Measurements from ENCODE around the gene CFAP46.
"Not testable (repeated sequence)": the region's sequence is repeated elsewhere in the genome, so short reads cannot be mapped to it uniquely, and the experiment has no call there.

Gene CFAP46

DNA sequence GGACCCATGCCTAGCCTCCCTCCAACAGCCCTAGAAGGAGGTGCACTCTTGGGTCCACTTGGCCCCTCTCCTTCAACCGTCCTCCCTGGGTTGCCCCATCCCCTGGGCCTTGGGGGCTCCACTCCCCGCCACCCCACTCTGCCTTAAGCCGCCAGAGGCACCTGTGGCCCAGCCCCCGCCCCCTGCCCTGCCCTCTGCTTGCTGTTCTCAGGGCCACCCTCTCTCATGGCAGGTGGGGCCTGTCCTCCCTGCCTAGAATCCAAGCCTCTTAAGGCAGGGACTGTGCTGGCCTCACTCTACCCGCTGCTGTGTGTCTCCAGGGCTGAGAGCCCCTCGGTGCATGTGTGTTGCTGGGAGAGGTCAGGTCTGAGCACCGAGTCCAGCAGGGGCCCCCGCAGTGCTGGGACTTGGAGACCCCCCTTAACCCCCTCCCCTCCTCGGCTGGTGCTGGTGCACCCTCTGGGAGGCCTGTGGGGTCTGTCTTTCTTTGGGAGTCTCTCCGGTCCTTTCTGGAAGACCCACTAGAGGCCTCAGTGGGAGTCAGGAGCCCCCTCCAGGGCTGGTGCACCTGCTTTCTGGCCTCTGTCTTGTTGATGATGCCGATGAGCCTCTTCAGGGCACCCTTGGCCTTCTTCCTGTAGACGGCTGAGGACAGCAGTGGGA is 43.8 kb downstream of the CFAP46 start:
- no peak for DNase-seq

GRCh38 chr10:132897516-132898381 is 44.6 kb downstream of the CFAP46 start:
- no peak for DNase-seq

GRCh38 chr10:132893786-132894185 is 48.6 kb downstream of the CFAP46 start:
- peak; percentile 8 for DNase-seq

DNA sequence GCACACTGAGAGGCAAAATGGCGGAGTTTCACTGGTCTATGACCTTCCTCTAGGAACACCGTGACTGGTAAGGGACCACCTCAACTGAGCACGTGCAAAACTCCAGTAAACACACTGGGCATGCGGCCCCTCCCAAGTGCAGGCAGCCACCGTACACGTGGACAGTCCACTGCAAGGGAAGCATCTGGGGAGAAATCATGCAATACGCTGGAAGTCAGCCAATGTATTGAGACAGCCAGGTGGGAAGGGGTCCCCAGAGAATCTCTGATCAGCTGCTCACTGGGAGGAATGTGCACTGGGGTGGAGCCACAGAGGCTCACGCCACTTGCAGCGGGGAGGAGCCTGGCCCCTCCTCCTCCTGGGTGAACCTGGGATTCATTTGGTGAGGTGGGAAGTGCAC is 49.3 kb downstream of the CFAP46 start:
- DNase-seq: no peak

- no peak for DNase-seq
These were observed 50.4 kb downstream of the CFAP46 start for GRCh38 chr10:132892004-132892403.

DNA sequence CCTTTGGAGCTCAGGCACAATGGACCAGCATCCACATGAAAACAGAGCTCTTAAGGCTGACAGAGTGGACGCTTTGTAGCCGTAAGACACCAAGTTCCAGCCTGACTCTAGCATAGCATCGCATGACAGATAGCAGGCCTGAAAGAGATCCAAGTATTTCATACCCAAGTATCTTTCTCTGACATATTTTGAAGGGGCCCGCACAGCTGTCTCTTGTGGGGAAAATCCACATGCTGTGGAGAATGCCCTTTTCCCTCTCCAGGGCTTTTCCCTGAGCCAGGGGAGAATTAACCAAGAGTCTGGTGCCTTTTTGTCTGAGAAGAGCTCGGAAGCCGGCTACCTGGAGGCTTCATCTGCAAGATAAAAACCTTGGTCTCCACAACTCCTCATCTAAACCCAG is 51.0 kb downstream of the CFAP46 start:
- DNase-seq: no peak

GRCh38 chr10:132890301-132890700 is 52.1 kb downstream of the CFAP46 start:
- DNase-seq: no peak

- DNase-seq: no peak
These were observed 52.8 kb downstream of the CFAP46 start for GRCh38 chr10:132889556-132889955.

DNA sequence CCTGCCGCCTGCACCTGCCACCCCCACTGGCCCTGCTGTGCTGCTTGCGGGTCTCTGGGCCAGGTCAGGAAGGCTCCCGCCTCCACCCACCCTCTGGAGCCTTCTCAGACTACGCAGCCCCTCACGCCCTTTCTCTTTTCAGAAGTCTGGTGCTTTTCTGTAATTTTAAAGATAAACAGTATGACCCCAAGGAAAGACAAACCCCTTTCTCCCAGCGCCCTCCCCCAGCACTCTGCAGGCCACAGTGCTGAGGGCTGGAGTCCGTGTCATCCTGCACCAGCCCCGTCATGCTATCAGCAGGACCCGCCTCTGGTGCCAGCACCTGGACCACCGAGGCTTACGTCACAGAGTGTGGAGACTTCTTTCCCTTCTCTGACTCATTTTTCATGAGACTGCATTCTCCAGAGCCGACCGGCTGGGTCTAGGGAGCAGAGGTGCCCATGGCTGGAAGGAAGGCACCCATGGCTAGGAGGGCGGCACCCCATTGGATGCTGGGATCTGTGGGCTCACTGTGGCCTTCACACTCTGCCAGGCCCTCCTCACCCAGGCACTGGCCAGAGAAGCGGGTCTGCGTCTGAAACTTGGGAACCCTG is 53.4 kb downstream of the CFAP46 start:
- DNase-seq: no peak

GRCh38 chr10:132888446-132888845 is 53.9 kb downstream of the CFAP46 start:
- not testable (repeated sequence) for DNase-seq

DNA sequence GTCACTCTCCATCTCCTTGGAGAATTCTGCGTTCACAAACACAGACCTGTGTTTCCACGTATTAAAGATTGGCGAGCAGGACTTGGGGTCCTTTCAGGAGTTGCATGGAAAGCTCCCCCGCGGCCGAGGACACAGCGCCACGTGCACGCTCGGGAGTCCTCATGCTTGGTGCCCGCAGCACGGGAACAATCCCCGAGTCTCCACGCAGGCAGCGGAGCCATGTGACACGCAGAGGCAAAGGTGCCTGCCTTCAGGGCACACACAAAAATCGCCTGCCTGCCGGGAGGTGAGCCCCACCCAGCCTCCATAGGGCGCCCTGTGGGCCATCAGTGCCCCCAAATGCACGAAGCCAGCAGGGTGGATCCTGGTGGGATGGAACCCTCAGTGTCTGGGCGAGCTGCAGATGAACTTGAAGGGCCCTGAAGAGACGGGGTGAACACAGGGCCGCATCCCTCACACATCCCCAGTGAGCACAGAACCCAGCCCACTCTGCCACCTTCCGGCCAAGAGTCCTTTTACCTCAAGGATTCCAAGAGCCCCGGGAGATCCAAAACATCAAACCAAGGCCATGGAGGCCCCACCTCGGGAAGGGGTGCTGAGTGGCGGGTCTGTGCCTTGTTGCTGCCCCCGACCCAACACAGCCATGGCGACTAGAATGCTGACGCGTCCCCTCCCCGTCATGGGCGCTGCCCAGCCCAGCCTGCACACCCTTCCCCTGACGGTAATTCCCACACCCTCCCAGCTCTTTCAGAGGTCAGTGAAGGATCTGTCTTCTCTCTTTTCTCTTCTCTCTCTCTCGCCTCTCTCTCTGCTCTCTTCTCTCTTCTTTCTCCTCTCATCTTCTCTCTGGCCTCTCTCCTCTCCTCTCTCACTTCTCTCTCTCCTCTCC is 55.9 kb downstream of the CFAP46 start:
- peak; percentile 10 for DNase-seq

DNA sequence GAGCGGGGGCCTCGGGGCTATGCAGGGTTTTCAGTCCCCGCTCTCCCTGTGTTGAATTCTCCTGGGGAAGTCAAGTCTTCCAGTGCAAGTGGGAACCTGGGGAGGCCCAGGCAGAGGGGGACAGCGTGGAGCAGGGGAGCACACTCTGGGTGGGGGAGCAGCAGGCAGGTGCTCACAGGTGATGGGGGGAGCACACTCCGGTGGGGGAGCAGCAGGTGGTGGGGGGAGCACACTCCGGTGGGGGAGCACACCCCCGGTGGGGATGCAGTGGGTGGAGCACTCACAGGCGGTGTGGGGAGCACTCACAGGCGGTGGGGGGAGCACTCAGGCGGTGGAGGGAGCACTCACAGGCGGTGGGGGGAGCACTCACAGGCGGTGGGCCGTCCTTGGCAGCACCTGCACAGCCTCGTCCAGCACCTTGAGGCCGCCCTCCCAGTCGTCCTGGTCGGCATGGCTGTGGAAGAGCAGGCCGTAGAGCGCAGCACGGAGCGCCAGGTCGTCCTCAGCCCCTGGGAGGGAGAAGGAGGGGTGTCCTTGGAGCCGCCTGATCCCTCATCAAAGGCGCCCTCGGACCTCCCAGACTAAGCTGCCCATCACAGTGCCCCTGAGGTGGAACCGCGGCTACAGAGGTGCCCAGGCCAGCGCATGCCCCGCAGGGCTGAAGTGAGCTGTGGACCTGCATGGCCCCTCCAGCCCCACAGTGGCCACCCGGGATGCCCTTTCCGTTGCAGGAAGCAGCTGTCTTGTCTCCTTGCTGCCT is 56.7 kb downstream of the CFAP46 start:
- no peak for DNase-seq

- no peak for DNase-seq
These were observed 57.6 kb downstream of the CFAP46 start for GRCh38 chr10:132884691-132885271.

DNA sequence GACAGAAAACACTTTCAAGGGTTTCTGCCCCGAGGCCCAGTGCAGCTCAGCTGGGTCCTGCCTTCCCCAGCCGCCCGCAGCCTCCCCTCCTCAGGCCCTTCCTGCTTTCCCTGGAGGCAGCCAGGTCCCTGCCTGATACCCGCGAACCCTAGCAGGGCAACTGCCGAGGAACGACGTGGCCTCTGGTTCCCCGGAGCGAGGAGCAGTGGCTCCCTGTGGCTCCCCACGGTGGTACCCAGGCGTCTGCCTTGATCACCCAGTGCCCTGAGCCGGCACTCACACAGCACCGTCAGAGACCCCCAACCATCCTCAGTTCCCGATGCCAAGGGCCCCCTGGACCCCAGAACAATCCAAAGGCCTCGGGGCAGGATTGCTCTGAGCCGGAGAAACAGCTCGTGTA is 58.3 kb downstream of the CFAP46 start:
- no peak for DNase-seq

DNA sequence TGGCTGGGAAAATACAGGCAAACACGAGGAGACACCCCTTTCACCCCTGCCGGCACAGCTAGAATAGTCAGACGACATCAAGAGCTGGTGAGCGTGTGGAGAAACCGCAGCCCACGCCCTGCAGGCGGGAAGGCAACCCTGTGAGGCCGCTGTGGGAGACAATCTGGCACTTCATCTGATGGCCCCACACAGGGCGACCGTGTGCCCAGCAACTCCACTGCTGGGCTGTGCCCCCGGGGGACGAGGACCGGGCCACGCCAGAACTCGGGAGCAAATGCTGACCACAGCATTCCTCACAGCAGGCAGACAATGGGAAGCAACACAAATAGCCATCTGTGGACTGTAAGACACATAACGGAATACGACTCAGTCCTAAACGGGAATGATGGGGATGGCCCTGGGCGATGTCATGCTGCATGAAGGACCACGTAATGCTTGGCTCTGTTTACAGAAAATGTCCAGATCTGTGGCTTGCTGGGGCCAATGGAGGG is 58.9 kb downstream of the CFAP46 start:
- DNase-seq: no peak

DNA sequence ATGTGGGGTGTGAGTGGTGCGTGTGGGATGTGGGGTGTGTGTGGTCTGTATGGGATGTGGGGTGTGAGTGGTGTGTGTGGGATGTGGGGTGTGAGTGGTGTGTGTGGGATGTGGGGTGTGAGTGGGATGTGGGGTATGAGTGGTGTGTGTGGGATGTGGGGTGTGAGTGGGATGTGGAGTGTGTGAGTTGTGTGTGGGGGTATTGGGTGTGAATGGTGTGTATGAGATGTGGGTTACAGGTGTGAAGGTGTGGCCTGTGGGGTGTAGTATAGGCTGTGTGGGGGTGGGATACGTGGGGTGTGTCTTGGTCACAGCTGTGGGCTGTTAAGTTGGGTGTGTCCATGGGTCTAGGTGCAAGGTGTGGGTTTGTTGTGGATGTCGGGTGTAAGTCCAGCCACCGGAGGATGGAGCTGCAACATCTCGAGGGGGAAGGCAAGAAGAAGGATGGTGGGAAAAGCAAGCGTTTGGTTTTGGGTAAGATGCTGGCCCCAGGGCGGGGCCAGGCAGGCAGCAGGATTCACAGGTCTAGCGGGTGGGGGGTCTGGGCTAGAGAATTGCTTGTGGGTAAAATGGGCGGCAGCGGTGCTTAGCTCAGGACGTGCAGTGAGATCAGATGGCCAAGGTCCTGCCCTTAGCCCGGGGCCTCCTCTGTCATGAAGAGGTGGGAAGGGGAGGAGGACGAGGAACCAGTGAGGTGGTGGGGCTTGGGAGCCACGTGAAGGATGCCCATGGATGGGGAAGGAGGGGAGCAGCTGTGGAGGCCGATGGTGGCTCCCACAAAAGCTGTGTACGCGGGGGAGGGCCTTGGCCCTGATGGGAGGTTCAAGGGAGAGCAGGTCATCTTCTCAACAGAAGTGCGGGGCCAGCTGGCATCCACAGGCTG is 60.1 kb downstream of the CFAP46 start:
- DNase-seq: no peak

GRCh38 chr10:132881186-132881920 is 61.0 kb downstream of the CFAP46 start:
- DNase-seq: no peak

- no peak for DNase-seq
These were observed 62.0 kb downstream of the CFAP46 start for GRCh38 chr10:132880128-132880981.

All from NCI-H82 (cell line).